ENCODE results near the gene SPTBN1. TPM values are rescaled to one million over a fixed set of nuclear protein-coding genes. Genes with fewer than 3 reads are reported as not detected.

SPTBN1 gene
- total and polyA plus RNA-seq, 2 of the 13 experiments (the other 11 are each of a cell fraction or from before 2014, with no cell fraction given): 123 to 299 TPM

DNA sequence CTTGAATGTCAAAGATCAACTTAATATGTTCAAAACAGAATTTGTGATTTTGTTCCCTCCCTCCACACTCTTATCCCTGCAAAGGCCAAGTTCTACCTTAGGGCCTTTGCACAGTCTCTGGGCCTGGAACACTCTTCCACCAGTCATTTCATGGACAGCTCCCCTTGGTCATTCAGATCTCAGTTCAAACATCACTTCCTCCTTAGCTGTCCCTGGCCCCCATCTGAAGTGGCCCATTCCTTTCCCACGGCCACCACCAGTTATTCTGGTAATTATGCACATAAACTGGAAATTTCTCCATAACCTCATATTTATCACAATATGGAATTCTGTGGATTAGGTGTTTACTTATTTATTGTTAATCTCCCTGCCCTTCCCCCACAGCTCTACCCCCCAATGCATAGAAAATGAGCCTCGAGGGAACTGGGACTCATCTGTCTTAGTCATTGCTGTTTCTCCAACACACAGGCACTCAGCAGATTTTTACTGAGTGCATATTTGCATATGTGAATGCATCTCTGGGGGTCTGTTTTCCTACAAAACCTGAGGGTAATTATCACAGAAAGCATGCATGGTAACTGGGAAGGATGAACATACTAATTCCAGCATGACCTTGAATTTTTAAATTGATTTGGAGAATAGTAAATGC is 35.5 kb upstream of the SPTBN1 start:
- intact Hi-C loops (cut with micrococcal nuclease; ENCODE audit: unreplicated experiment): no loop called here
- DNase-seq (ENCODE audit: low spot score): no peak
- H3K4me2 ChIP-seq (ENCODE audit: low read depth, low read length): no peak overlapping the region
- no peaks in the 10 kb centered on the region; a peak in 1 of 5 replicates for H3K27me3 ChIP-seq (ENCODE audit: control insufficient read depth in 1 of 2, insufficient read depth in 2 of 2, low read length in 2 of 2)
- H4K20me1 ChIP-seq (ENCODE audit: insufficient read depth, low read length): no peaks in the 10 kb centered on the region
- no peak for TF ChIP-seq CREB1 (IDR thresholded peaks at IDR 0.05)
- TF ChIP-seq CREB1 (CRISPR knock-in tag; IDR thresholded peaks at IDR 0.05): no peak
- TF ChIP-seq, protein P1, sequence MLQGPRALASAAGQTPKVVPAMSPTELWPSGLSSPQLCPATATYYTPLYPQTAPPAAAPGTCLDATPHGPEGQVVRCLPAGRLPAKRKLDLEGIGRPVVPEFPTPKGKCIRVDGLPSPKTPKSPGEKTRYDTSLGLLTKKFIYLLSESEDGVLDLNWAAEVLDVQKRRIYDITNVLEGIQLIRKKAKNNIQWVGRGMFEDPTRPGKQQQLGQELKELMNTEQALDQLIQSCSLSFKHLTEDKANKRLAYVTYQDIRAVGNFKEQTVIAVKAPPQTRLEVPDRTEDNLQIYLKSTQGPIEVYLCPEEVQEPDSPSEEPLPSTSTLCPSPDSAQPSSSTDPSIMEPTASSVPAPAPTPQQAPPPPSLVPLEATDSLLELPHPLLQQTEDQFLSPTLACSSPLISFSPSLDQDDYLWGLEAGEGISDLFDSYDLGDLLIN (CRISPR knock-in tag; IDR thresholded peaks at IDR 0.05; ENCODE audit: borderline replicate concordance): no peak
- no peak for TF ChIP-seq BCL6 (CRISPR knock-in tag; IDR thresholded peaks at IDR 0.05)
- TF ChIP-seq, protein P2, sequence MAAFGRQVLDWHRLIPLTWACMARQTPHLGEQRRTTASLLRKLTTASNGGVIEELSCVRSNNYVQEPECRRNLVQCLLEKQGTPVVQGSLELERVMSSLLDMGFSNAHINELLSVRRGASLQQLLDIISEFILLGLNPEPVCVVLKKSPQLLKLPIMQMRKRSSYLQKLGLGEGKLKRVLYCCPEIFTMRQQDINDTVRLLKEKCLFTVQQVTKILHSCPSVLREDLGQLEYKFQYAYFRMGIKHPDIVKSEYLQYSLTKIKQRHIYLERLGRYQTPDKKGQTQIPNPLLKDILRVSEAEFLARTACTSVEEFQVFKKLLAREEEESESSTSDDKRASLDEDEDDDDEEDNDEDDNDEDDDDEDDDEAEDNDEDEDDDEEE (CRISPR knock-in tag; IDR thresholded peaks at IDR 0.05): no peak
- no peak for TF ChIP-seq ATM (IDR thresholded peaks at IDR 0.05; ENCODE audit: borderline replicate concordance)
- TF ChIP-seq EEA1 (CRISPR knock-in tag; IDR thresholded peaks at IDR 0.05; ENCODE audit: borderline replicate concordance): no peak
- no peak overlapping the region for H3K9ac ChIP-seq (ENCODE audit: insufficient read depth, low read depth, low read length)
- no peak overlapping the region for H3K4me3 ChIP-seq (replicated peaks in 1 of 3; ENCODE audit: insufficient read depth in 1 of 3, low read depth in 2 of 3, low read length in 3 of 3)
- H3K4me1 ChIP-seq (ENCODE audit: insufficient read depth, low read length): peaks cover 26% of the 10 kb centered on the region
- BruUV-seq (replicated peaks): no TSS peak
- H3K27ac ChIP-seq (ENCODE audit: extremely low read length, insufficient read depth, low read length): no peak overlapping the region
- ChIA-PET POLR2A (no interaction called here), CTCF (ENCODE audit: low intra/inter-chr PET ratio, low total read pairs) (no interaction called here)
- no peak for FAIRE-seq
- no peaks in the 10 kb centered on the region for H3K79me2 ChIP-seq (ENCODE audit: insufficient read depth, low read length)
- H3K36me3 ChIP-seq (replicated peaks in 1 of 2; ENCODE audit: control insufficient read depth in 1 of 2, insufficient read depth in 2 of 2, low read length in 2 of 2): no peaks in the 10 kb centered on the region
- no peak overlapping the region for H2AFZ ChIP-seq (ENCODE audit: low read length)
- WGBS (ENCODE audit: low lambda C conversion rate): 15% methylated on average over 2 of the region's 2 CpGs
- H3K9me3 ChIP-seq (ENCODE audit: low read length): no peaks in the 10 kb centered on the region
- ATAC-seq: no peak
- in situ Hi-C loops (cut with HindIII; ENCODE audit: extremely low pct_ligation_motif_present, low pct_unique_long_range_greater_than_20kb): no loop called here
